NB4 (cell line): ENCODE measurements around the gene HBG2.

ENCODE experiments used
- DNase-seq: peaks from one replicate; pipeline ENCODE4 v3.0.0; 2010; ENCODE audit warnings: low read depth
- H3K4me3 ChIP-seq: one replicate; pipeline ENCODE4 v1.5.1; 2011; ENCODE audit warnings: mild to moderate bottlenecking, low read depth, low read length, moderate library complexity
- MYC ChIP-seq: IDR thresholded peaks from 2 replicates; pipeline ENCODE4 v1.6.1; 2011; ENCODE audit warnings: low read depth, low read length
- POLR2A ChIP-seq: IDR thresholded peaks from 2 replicates; pipeline ENCODE4 v1.6.1; 2011; ENCODE audit warnings: mild to moderate bottlenecking; ENCODE audit not compliant: insufficient read length; ENCODE audit errors: extremely low read depth
- TF ChIP-seq, protein P1 (sequence below): IDR thresholded peaks from 2 replicates; pipeline ENCODE4 v1.6.1; 2011; ENCODE audit warnings: low read depth, low read length
- TF ChIP-seq, protein P2 (sequence below): IDR thresholded peaks from one replicate; pipeline ENCODE4 v1.5.1; 2012; ENCODE audit warnings: low read depth, low read length

The HBG2 gene

GRCh38 chr11:5231111-5231510 lies 23.5 kb downstream of the HBG2 start:
- no peak for DNase-seq
- H3K4me3 ChIP-seq = no peak overlapping the region
- no peak for TF ChIP-seq POLR2A
- no peak for TF ChIP-seq MYC
- TF ChIP-seq, protein P1, sequence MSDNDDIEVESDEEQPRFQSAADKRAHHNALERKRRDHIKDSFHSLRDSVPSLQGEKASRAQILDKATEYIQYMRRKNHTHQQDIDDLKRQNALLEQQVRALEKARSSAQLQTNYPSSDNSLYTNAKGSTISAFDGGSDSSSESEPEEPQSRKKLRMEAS = no peak
- TF ChIP-seq, protein P2, sequence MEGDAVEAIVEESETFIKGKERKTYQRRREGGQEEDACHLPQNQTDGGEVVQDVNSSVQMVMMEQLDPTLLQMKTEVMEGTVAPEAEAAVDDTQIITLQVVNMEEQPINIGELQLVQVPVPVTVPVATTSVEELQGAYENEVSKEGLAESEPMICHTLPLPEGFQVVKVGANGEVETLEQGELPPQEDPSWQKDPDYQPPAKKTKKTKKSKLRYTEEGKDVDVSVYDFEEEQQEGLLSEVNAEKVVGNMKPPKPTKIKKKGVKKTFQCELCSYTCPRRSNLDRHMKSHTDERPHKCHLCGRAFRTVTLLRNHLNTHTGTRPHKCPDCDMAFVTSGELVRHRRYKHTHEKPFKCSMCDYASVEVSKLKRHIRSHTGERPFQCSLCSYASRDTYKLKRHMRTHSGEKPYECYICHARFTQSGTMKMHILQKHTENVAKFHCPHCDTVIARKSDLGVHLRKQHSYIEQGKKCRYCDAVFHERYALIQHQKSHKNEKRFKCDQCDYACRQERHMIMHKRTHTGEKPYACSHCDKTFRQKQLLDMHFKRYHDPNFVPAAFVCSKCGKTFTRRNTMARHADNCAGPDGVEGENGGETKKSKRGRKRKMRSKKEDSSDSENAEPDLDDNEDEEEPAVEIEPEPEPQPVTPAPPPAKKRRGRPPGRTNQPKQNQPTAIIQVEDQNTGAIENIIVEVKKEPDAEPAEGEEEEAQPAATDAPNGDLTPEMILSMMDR = no peak

GRCh38 chr11:5230266-5230665 lies 24.3 kb downstream of the HBG2 start:
- no peak overlapping the region for H3K4me3 ChIP-seq
- TF ChIP-seq, protein P2 = no peak
- no peak for TF ChIP-seq MYC
- no peak for TF ChIP-seq POLR2A
- TF ChIP-seq, protein P1 = no peak
- no peak for DNase-seq

- no peak for DNase-seq
- no peak overlapping the region for H3K4me3 ChIP-seq
- TF ChIP-seq, protein P2 = no peak
- TF ChIP-seq POLR2A = no peak
- TF ChIP-seq, protein P1 = no peak
- TF ChIP-seq MYC = no peak
Measured at GRCh38 chr11:5229796-5230195, 24.8 kb downstream of the HBG2 start.

GRCh38 chr11:5229356-5229755 lies 25.2 kb downstream of the HBG2 start:
- TF ChIP-seq MYC (no peak), POLR2A (no peak)
- TF ChIP-seq, protein P2 = no peak
- TF ChIP-seq, protein P1 = no peak
- no peak overlapping the region for H3K4me3 ChIP-seq
- no peak for DNase-seq

- TF ChIP-seq, protein P1 = no peak
- TF ChIP-seq, protein P2 = no peak
- H3K4me3 ChIP-seq = no peak overlapping the region
- DNase-seq = no peak
Measured at GRCh38 chr11:5228124-5228523, 26.5 kb downstream of the HBG2 start.

- TF ChIP-seq, protein P1 = no peak
- no peak for TF ChIP-seq POLR2A
- TF ChIP-seq MYC = no peak
- TF ChIP-seq, protein P2 = no peak
- no peak for DNase-seq
- H3K4me3 ChIP-seq = no peak overlapping the region
Measured at GRCh38 chr11:5227681-5228080, 26.9 kb downstream of the HBG2 start.
